GM12875 (cell line): ENCODE measurements around the gene CADM2.

Experiments
- H3K4me3 ChIP-seq: one replicate; pipeline ENCODE4 v1.5.1; 2011; ENCODE audit warnings: low read depth, low read length, control low read depth
- TF ChIP-seq, protein P1 (sequence below): IDR thresholded peaks from 2 replicates; pipeline ENCODE4 v1.5.1; 2011; ENCODE audit warnings: low read depth, mild to moderate bottlenecking, control low read depth, inconsistent platforms, low read length, moderate library complexity, borderline replicate concordance; ENCODE audit not compliant: insufficient read depth

CADM2 gene

GRCh38 chr3:84998545-84998944, 39.8 kb downstream of the CADM2 start:
- no peak overlapping the region for H3K4me3 ChIP-seq
- TF ChIP-seq, protein P1, sequence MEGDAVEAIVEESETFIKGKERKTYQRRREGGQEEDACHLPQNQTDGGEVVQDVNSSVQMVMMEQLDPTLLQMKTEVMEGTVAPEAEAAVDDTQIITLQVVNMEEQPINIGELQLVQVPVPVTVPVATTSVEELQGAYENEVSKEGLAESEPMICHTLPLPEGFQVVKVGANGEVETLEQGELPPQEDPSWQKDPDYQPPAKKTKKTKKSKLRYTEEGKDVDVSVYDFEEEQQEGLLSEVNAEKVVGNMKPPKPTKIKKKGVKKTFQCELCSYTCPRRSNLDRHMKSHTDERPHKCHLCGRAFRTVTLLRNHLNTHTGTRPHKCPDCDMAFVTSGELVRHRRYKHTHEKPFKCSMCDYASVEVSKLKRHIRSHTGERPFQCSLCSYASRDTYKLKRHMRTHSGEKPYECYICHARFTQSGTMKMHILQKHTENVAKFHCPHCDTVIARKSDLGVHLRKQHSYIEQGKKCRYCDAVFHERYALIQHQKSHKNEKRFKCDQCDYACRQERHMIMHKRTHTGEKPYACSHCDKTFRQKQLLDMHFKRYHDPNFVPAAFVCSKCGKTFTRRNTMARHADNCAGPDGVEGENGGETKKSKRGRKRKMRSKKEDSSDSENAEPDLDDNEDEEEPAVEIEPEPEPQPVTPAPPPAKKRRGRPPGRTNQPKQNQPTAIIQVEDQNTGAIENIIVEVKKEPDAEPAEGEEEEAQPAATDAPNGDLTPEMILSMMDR = no peak

GRCh38 chr3:85003479-85003878, 44.7 kb downstream of the CADM2 start:
- H3K4me3 ChIP-seq = no peak overlapping the region
- TF ChIP-seq, protein P1 = no peak

- TF ChIP-seq, protein P1 = no peak
- no peak overlapping the region for H3K4me3 ChIP-seq
These were observed 45.4 kb downstream of the CADM2 start for GRCh38 chr3:85004147-85004546.

GRCh38 chr3:85005946-85006345, 47.2 kb downstream of the CADM2 start:
- no peak overlapping the region for H3K4me3 ChIP-seq
- TF ChIP-seq, protein P1 = no peak

GRCh38 chr3:85007195-85008094, 48.7 kb downstream of the CADM2 start:
- H3K4me3 ChIP-seq = no peak overlapping the region
- TF ChIP-seq, protein P1 = no peak

DNA sequence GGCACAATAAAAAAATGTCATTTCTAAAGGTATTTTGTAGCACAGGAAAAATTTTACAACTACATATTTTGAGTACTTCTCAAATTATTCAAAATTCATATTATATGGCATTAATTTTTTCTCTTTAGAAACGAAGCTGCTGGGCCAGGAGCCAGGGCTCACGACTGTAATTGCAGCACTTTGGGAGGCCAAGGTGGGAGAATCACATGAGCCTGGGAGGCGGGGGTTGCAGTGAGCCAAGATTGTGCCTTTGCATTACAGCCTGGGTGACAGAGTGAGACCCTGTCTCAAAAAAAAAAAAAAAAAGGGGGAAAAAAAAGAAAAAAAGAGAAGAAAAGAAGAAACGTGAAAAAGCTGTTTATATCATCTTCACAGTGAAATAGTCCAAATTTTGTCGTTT, 62.0 kb downstream of the CADM2 start:
- TF ChIP-seq, protein P1 = no peak
- H3K4me3 ChIP-seq = no peak overlapping the region

DNA sequence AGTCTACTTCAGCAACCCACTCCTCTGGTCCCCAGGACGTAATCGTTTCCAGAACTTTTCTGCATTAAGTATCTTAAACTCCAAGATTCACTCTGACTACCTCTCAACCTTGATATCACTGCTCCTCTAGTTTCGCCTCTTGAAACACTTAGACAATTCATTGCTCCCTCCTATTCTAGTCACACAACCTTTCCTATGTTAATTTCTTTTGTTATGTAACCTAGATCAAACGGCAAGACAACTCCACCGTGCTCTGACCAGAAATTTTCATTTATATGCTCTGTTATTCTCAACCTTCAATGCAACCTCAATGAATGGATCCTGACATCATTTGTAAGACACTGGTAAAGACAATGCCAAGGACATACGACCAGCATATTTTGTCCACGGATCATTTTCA, 71.3 kb downstream of the CADM2 start:
- TF ChIP-seq, protein P1 = no peak
- H3K4me3 ChIP-seq = no peak overlapping the region
